Raji (cell line): ENCODE data around the gene RDH12.

Source experiments
- POLR2A ChIP-seq: IDR thresholded peaks from 2 replicates; pipeline ENCODE4 v1.6.1; 2011; ENCODE audit warnings: low read depth, low read length, control low read depth; ENCODE audit not compliant: insufficient read depth

Gene RDH12

DNA sequence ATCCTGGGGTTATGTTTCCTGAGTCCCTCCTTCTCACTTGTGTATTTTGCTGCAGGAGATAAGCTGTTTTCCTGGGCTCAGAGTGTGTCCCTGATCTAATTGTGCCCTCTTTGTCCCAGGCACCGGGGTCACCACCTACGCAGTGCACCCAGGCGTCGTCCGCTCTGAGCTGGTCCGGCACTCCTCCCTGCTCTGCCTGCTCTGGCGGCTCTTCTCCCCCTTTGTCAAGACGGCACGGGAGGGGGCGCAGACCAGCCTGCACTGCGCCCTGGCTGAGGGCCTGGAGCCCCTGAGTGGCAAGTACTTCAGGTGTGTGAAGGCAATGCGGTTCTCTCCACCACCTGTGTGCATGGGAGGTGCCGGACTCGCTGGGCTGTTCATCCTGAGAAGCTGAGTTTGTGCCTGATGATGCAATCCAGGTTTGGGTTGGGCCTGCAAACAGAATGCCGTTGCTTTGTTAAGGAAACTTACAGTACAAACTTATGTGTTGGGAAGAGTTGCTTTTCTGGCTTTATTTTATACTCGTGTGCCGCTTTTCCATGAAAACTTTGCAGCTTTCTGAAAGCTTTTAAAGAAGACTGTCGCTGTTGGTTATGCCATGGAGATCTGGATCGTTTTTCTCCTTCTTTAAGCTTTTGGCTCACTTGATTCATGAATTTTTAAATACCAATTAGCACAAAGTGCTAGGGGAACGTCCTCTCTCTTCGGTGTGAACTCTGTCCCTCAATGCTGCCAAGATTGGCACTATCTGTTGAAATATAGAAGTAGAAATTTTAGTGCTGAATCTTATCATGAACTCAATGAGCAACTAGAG lies 27.6 kb downstream of the RDH12 start:
- no peak for TF ChIP-seq POLR2A

DNA sequence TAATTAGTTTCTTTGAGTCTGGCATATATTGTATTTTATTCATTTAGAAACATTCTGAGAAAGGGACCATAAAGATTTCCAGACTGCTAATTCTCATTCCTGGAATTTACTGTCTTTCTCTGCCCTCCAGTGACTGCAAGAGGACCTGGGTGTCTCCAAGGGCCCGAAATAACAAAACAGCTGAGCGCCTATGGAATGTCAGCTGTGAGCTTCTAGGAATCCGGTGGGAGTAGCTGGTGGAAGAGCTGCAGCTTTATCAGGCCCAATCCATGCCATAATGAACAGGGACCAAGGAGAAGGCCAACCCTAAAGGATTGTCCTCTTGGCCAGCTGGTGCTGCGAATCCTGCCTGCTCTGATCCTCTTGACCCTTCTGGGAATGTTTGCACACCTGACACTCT lies 31.9 kb downstream of the RDH12 start:
- TF ChIP-seq POLR2A, result no peak

DNA sequence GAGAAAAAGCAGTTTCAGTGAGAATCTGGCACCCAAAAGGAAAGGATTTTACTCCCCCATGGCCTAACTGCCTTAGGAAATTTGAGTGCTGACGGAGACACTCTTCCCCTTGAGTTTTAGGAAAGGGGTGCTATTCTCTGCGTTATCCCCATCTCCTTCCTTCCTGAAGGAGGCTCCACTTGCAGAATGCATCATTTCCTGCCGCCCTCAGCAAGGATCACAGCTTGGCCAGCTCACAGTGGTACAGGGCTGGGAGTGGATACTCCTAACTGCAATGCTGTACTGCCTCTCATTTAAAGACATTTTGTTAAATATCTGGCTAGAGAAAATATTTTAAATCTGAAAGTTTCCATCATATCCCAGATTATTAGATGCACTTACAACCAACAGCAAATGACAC lies 33.0 kb downstream of the RDH12 start:
- no peak for TF ChIP-seq POLR2A

DNA sequence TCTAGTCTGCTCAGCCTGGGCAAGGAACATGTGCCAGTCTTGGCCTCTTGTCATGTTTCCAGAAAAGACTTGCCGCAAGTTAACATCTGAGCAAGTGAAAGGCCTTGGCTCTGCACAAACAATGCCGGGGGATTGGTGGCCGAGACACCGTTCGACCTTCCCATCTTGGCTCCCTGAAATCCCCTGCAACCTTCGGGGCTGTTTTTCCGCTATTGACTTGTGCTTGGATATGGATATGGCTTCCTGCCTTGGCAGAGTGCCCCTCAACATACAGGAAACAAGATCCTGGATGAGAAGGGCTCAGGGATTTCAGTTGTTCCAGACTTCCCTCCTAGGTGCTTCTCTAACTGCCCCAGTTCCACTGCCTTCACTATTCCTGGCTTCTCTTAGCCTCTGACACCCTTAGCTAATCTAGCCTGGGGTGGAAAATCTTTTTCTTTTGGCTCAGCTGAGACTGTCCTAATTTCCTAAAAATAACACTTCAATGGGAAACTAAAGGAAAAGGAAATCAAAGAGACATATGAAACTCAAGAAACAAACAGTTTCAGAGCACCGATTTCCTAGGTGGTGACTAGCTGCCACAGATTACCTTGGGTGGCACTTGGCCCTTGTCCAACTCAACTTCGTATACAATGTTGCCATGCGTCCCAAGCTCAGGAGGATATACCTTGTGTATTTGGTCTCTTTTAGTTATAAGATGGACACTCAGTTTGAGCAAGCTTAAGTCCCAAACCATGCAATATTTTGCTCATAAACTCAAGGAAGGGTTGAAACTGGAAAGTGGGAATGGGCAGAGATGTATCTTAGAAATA lies 33.9 kb downstream of the RDH12 start:
- no peak for TF ChIP-seq POLR2A

DNA sequence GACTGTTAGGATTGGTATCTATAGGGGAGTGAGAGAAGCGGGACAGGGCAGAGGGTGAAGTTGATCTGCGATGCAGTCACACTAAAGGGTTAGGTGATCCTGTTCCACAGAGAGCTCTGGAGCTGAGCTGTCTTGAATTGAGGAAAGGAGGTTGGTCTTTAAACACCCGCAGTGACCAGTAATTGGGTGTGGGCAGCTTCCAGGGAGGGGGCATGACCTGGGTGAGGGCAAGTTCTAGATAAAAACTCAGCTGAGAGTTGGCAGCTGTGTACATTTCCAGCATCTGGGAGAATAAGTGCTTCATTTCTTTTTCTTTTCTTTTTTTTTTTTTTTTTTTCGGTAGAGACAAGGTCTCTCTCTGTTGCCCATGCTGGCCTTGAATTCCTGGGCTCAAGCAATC lies 35.1 kb downstream of the RDH12 start:
- no peak for TF ChIP-seq POLR2A

DNA sequence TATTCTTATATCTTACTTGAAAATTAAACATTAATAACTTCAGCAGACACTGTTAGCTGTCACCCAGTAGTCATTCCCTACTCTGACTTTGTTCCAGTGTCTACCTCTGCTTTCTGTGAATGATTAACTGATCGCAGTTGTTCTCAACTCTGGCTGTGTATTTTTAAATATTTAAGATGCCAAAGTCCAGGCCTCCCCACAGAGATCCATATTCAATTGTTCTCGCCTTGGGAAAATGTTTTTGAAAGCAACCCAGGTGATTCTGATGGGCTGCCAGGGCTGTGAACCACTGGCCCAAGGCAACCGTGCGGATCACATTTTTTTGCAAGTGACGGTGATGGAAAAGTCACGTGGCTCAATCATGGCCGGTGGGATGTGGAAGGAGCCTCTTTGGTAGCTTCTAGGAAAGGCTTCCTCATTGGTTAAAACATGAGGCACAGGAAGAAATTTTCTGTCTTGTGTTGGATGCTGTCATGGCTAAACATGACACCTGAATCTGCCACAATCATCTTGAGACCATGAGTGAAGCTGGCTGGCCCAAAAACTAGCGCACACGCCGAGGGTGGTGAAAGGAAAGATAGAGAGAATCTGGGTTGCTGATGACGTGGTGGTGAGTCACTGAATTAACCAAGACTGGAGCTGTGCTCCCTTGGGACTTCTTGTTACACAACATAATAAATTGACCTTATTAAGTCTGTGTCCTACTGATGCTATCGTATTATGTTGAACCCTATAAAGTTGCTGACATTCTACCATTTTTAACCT lies 37.2 kb downstream of the RDH12 start:
- no peak for TF ChIP-seq POLR2A

DNA sequence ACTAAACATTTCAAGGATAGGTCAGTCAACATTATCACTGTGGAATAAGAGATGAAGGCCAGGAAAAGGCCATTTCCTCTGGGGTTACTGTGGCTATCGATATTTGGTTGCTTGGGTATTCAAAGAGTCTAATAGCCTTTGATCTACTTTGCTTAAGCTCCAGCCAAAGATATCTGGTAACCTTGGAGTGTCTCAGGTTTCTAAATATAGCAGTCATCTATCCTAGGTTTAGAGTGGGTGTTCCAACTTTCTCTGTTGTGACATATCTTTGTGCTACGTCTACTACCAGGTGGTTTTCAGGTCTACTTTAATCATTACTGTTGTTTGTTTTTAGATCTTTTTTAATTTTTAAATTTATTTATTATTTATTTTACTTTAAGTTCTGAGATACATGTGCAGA lies 42.4 kb downstream of the RDH12 start:
- TF ChIP-seq POLR2A, result no peak

DNA sequence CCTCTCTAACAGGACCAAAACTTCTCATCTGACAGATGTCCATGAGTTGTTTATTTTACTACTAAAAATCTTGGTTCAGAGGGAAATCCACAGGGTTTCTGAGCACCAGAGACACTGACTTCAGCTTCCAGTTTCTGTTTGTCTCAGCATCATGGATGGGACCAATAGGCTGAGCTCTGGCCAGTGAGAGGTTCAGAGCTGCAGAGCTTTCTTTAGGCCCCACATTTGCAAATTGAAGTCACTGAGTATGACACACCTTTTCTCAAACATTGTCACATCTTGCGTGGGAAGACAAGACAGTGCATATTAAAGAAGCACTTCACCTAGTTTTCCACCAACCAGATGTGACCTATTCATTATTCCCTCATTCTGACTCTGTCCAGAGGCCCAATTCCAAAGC lies 45.2 kb downstream of the RDH12 start:
- TF ChIP-seq POLR2A, result no peak

DNA sequence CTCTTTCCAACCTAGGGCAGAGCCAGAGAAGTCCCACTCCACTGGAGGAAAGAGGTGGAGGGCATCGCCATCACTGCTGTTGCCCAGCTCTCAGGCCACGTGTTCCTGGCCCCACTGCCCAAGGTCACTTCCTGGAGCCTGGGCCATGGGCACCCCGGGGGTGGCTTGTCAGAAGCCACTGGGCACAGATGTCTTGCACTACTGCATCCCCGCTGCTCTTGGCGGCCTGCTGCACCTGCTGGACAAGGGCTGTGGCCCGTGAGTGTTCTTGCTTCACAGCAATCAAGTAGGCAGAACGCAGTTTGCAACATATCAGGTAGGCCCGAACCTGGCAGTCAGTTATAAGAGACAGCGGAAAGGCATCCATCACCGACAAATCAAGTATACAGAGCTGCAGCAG lies 46.6 kb downstream of the RDH12 start:
- TF ChIP-seq POLR2A, result no peak

DNA sequence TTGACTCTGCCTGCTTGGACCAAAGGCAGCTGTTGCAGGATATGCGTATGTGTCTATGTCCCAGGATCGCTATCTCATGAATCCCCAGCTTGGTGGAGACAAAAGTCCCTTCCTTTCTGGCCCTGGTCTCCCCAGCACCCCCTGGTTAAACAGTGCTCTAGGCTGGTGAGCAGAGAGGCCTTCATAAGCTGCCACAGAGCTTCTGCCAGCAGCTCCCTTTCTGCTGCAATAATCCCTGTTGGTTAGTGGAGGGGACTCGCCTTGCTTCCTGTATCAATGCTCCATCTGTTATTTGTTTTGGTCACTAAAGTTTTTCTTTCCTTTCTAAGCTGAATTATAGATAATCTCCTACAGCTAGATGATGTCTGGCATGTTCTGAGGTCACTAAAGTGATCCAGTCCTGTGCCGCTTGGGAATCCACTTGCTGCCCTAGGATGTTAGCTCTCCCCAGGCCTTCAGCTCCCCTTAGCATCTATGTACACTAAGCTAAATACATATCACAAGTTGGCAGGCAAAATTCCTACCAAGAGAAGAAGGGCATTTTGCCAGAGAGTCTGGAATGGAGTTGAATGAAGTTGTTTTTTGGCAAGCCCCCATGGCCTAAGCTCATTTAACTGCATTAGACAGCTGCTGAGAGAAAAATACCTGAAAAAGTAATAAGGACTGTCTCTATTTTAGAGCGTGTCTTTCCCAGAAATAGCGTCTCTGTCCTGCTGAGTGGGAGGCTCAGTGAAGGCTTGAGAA lies 47.8 kb downstream of the RDH12 start:
- no peak for TF ChIP-seq POLR2A

DNA sequence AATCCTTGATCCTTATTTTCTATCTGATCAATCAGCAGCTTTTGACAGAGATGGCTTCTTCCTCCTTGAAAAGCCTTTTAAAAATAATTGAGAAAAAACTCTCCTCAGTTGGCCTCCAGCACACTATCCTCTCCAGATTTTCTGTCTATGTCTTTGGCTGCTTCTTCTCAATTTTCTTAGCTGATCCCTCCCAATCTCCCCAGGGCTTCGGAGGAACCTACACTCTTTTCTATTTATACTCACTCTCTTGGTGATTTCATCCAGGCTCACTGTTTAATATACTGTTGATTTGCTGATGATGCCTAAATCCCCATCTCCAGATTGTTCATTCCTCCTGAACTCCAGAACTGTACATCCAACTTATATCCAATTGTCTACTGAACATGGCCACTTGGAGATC lies 54.8 kb downstream of the RDH12 start:
- TF ChIP-seq POLR2A, result no peak

DNA sequence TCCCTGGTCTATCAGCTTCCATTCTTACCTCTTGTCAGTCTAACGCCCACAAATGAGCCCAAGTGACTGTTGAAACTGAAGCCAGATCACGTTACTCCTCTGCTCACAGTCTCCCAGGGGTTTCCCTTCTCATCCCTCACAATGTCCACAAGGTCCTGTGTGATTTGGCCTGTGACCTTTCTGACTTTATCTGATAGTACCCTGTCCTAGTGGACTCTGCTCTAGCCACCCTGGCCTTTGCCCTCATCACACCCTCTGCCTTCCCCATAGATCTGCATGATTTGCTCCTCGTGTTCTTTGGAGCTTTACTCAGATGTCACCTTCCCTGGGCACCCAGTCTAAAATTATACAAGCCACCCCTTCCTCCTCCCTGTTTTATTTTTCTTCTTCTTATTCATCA lies 55.5 kb downstream of the RDH12 start:
- TF ChIP-seq POLR2A, result no peak

DNA sequence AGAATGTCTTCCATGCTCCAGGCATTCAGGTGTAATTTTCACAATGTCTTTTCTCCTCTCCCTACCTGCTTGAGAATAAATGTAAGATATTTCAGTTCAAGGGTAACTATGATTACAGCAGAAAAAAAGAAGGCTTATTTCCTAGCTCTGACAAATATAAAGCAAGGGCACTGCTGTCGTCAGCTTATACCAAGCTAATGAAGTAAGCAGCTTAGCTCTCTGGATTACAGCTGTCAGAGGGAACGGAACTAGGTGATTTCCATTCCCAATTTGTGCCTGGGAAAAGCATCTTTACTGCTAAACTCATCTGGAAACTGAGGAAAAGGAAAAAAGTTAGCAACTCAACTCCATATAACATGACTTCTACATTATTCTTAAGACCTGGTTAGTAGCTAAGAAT lies 58.2 kb downstream of the RDH12 start:
- TF ChIP-seq POLR2A, result no peak

DNA sequence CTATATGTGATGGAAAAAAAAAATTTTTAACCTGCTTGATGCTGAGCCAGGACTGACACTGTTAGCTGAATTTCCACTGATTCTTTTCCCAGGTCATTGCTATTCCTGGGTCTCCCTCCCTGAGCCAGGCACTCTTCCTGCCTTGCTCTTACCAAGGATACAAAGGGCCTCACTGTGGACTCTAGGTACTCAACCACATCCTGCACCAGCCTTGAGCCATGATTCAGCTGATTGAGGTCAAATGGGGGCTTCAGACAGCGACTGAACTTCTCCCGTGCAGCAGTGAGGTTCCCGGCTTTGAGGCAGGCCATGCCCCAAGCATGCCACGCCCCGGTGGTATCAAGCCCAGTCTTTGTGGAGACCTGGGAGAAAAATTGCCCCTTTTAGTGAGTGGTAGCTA lies 60.4 kb downstream of the RDH12 start:
- TF ChIP-seq POLR2A, result no peak
